ENCODE results near the gene NANOS2.

GRCh38 chr19:45889210-45889885 is 25.2 kb downstream of the NANOS2 start:
- TF ChIP-seq CTCF (IDR thresholded peaks at IDR 0.05) (no peak), POLR2AphosphoS5 (IDR thresholded peaks at IDR 0.05) (no peak)

All from transverse colon (tissue), 4 donors.